HCT116 (cell line): ENCODE data around the gene CMIP. TPM values are rescaled to one million over a fixed set of nuclear protein-coding genes. Genes with fewer than 3 reads are reported as not detected.

Experiments used
- ATAC-seq: fragments of 200-7000 bp; cut with Tn5 transposase; 2 replicates; pipeline ENCODE4 v1.9.1; 2020; ENCODE audit warnings: mild to moderate bottlenecking, moderate library complexity
- BruUV-seq: library from RNA; stranded (reverse); fragments of 400-500 nt; replicated peaks from 2 replicates; lab custom pipeline; 2021; lab: Mats Ljungman, UMichigan
- CTCF ChIA-PET: fragments of 300-600 bp; sonication (Branson Sonifier 250); formaldehyde crosslinking; loops from one replicate; lab custom pipeline; 2021; ENCODE audit warnings: antibody characterized with exemption; lab: Charles Lee
- POLR2A ChIA-PET: fragments of 300-600, 350-600 bp; sonication (Branson Sonifier 250); formaldehyde crosslinking; loops from one replicate; lab custom pipeline; 2021; ENCODE audit warnings: antibody characterized with exemption; lab: Charles Lee
- RAD21 ChIA-PET, 2 experiments: fragments of 300-600 bp; sonication (Branson Sonifier 250); formaldehyde crosslinking; loops; one replicate each; lab custom pipeline; 2023; ENCODE audit warnings: low total read pairs in 2 of 2; ENCODE audit not compliant: uncharacterized antibody in 2 of 2, unreplicated experiment in 2 of 2, low non-redundant PET in 1 of 2; lab: Charles Lee
- DNase-seq: peaks from one replicate; pipeline ENCODE4 v3.0.0-alpha.2; 2010; ENCODE audit warnings: low read depth, low spot score
- H2AFZ ChIP-seq: fragments of 200-600 bp; shearing (Covaris generic), sonication (generic); 2 replicates; pipeline ENCODE4 v1.6.1; 2017; ENCODE audit warnings: low read depth, mixed run types, mixed read lengths, antibody characterized with exemption, low read length; ENCODE audit not compliant: poor library complexity, severe bottlenecking
- H3K27ac ChIP-seq: 2 replicates; pipeline ENCODE4 v1.5.1; 2012; ENCODE audit warnings: low read depth, low read length
- H3K27me3 ChIP-seq: fragments of 200-600 bp; sonication (generic); 2 replicates; pipeline ENCODE4 v1.6.1; 2016; ENCODE audit warnings: mixed run types, low read length, mixed read lengths; ENCODE audit not compliant: insufficient read depth
- H3K36me3 ChIP-seq, 2 experiments: fragments of 200-500 bp in 1 of 2; fragments of 200-600 bp in 1 of 2; sonication (Bioruptor generic) in 1 of 2; sonication (generic) in 1 of 2; 2 replicates each; pipeline versions ENCODE4 v1.5.1 to v1.6.1; 2014 to 2016; ENCODE audit warnings: low read length in 2 of 2, inconsistent platforms in 1 of 2, mixed read lengths in 1 of 2, mixed run types in 1 of 2; ENCODE audit not compliant: insufficient read depth in 2 of 2, control insufficient read depth in 1 of 2
- H3K4me1 ChIP-seq, 2 experiments: fragments of 200-600 bp in 1 of 2; sonication (generic) in 1 of 2; 2 replicates each; pipeline versions ENCODE4 v1.5.1 to v1.6.1; 2012 to 2017; ENCODE audit warnings: low read length in 2 of 2, inconsistent platforms in 1 of 2, mild to moderate bottlenecking in 1 of 2, mixed read lengths in 1 of 2, mixed run types in 1 of 2, moderate library complexity in 1 of 2; ENCODE audit not compliant: insufficient read depth in 2 of 2, control insufficient read depth in 1 of 2
- H3K4me2 ChIP-seq: fragments of 200-600 bp; sonication (generic); 2 replicates; pipeline ENCODE4 v1.6.1; 2017; ENCODE audit warnings: mixed run types, low read length, mixed read lengths
- H3K4me3 ChIP-seq, 2 experiments: fragments of 200-600 bp in 1 of 2; sonication (generic) in 1 of 2; replicated peaks in 1 of 2; 2 replicates each; pipeline ENCODE4 v1.5.1; 2011 to 2016; ENCODE audit warnings: low read length in 2 of 2, control low read depth in 1 of 2, low read depth in 1 of 2, mild to moderate bottlenecking in 1 of 2, mixed read lengths in 1 of 2, mixed run types in 1 of 2
- H3K79me2 ChIP-seq: fragments of 200-600 bp; sonication (generic); 2 replicates; pipeline ENCODE4 v1.6.1; 2017; ENCODE audit warnings: mild to moderate bottlenecking, mixed run types, low read length, moderate library complexity, mixed read lengths; ENCODE audit not compliant: insufficient read depth
- H3K9ac ChIP-seq: fragments of 200-600 bp; sonication (generic); 2 replicates; pipeline ENCODE4 v1.6.1; 2016; ENCODE audit warnings: low read length, mixed read lengths
- H3K9me2 ChIP-seq: fragments of 200-600 bp; sonication (generic), shearing (Covaris generic); 2 replicates; pipeline ENCODE4 v1.6.1; 2017; ENCODE audit warnings: mixed run types, mild to moderate bottlenecking, moderate library complexity; ENCODE audit not compliant: insufficient read depth
- H3K9me3 ChIP-seq, 2 experiments: fragments of 200-500 bp in 1 of 2; fragments of 200-600 bp in 1 of 2; sonication (Bioruptor generic) in 1 of 2; sonication (generic) in 1 of 2; 2 replicates each; pipeline ENCODE4 v1.6.1; 2014 to 2017; ENCODE audit warnings: low read length in 2 of 2, mixed read lengths in 2 of 2, inconsistent platforms in 1 of 2, low read depth in 1 of 2, mild to moderate bottlenecking in 1 of 2, mixed run types in 1 of 2, moderate library complexity in 1 of 2; ENCODE audit not compliant: control insufficient read depth in 1 of 2, insufficient read depth in 1 of 2
- H4K20me1 ChIP-seq: fragments of 200-600 bp; sonication (generic), shearing (Covaris generic); 2 replicates; pipeline ENCODE4 v1.6.1; 2017; ENCODE audit warnings: mixed run types, mild to moderate bottlenecking, moderate library complexity; ENCODE audit not compliant: insufficient read depth
- ATF3 ChIP-seq: IDR thresholded peaks from 2 replicates; pipeline ENCODE4 v1.6.1; 2012
- CBX3 ChIP-seq: IDR thresholded peaks from 2 replicates; pipeline ENCODE4 v1.6.1; 2012; ENCODE audit warnings: low read depth
- CEBPB ChIP-seq: IDR thresholded peaks from 2 replicates; pipeline ENCODE4 v1.6.1; 2012; ENCODE audit warnings: low read depth
- EGR1 ChIP-seq: IDR thresholded peaks from 2 replicates; pipeline ENCODE4 v1.6.1; 2012; ENCODE audit warnings: low read depth
- ELF1 ChIP-seq: IDR thresholded peaks from 2 replicates; pipeline ENCODE4 v1.6.1; 2012; ENCODE audit warnings: low read depth, borderline replicate concordance
- EZH2 ChIP-seq: fragments of 200-600 bp; sonication (generic); IDR thresholded peaks from 2 replicates; pipeline ENCODE4 v1.6.1; 2017; ENCODE audit warnings: antibody characterized with exemption, mixed run types
- EZH2phosphoT487 ChIP-seq: fragments of 200-600 bp; IDR thresholded peaks from 2 replicates; pipeline ENCODE4 v1.6.1; 2018; ENCODE audit warnings: antibody characterized with exemption, borderline replicate concordance
- FOSL1 ChIP-seq: IDR thresholded peaks from 2 replicates; pipeline ENCODE4 v1.6.1; 2012; ENCODE audit warnings: low read depth
- JUND ChIP-seq: IDR thresholded peaks from 2 replicates; pipeline ENCODE4 v1.6.1; 2012
- POLR2A ChIP-seq: IDR thresholded peaks from 2 replicates; pipeline ENCODE4 v1.7.0; 2011; ENCODE audit warnings: borderline replicate concordance; ENCODE audit not compliant: insufficient read depth, insufficient read length; ENCODE audit errors: extremely low read depth
- POLR2AphosphoS5 ChIP-seq: IDR thresholded peaks from 2 replicates; pipeline ENCODE4 v1.6.1; 2011; ENCODE audit warnings: mild to moderate bottlenecking, low read depth, low read length, moderate library complexity
- RAD21 ChIP-seq: IDR thresholded peaks from 2 replicates; pipeline ENCODE4 v1.6.1; 2012; ENCODE audit warnings: low read depth, mild to moderate bottlenecking
- SIN3A ChIP-seq: IDR thresholded peaks from 2 replicates; pipeline ENCODE4 v1.6.1; 2012; ENCODE audit warnings: low read depth
- SRF ChIP-seq: IDR thresholded peaks from 2 replicates; pipeline ENCODE4 v1.6.1; 2012; ENCODE audit warnings: low read depth
- TCF7L2 ChIP-seq: IDR thresholded peaks from 2 replicates; pipeline ENCODE4 v1.7.0; 2011; ENCODE audit warnings: borderline replicate concordance, inconsistent platforms; ENCODE audit not compliant: insufficient read depth, insufficient read length; ENCODE audit errors: extremely low read depth
- YY1 ChIP-seq: IDR thresholded peaks from 2 replicates; pipeline ENCODE4 v1.6.1; 2011; ENCODE audit warnings: low read length, low read depth, moderate library complexity, mild to moderate bottlenecking; ENCODE audit not compliant: insufficient replicate concordance; ENCODE audit errors: extremely low read depth
- ZBTB33 ChIP-seq: IDR thresholded peaks from 2 replicates; pipeline ENCODE4 v1.6.1; 2011; ENCODE audit warnings: mild to moderate bottlenecking, low read length, moderate library complexity; ENCODE audit not compliant: insufficient replicate concordance; ENCODE audit errors: extremely low read depth
- ZFX ChIP-seq: fragments of 450-650 bp; IDR thresholded peaks from 2 replicates; pipeline ENCODE4 v1.6.1; 2017
- ZNF274 ChIP-seq: fragments of 200-500 bp; sonication (Bioruptor generic); IDR thresholded peaks from 2 replicates; pipeline ENCODE4 v1.6.1; 2014; ENCODE audit warnings: mild to moderate bottlenecking, low read depth, low read length, inconsistent platforms
- intact Hi-C: fragments of 100-400 bp; cut with micrococcal nuclease; formaldehyde crosslinking; loops from 2 replicates; pipeline ENCODE4 v1.10.0; 2022
- total RNA-seq: library from RNA; stranded (reverse); gene quantifications from one replicate; pipeline ENCODE4 v1.2.1, GENCODE V29; 2021; ENCODE audit not compliant: unreplicated experiment
- TF ChIP-seq, protein P1 (sequence below): IDR thresholded peaks from 2 replicates; pipeline ENCODE4 v1.6.1; 2012; ENCODE audit warnings: low read depth

CMIP gene
- total RNA-seq, 1 experiment from 2014 or later = 64.6 TPM

DNA sequence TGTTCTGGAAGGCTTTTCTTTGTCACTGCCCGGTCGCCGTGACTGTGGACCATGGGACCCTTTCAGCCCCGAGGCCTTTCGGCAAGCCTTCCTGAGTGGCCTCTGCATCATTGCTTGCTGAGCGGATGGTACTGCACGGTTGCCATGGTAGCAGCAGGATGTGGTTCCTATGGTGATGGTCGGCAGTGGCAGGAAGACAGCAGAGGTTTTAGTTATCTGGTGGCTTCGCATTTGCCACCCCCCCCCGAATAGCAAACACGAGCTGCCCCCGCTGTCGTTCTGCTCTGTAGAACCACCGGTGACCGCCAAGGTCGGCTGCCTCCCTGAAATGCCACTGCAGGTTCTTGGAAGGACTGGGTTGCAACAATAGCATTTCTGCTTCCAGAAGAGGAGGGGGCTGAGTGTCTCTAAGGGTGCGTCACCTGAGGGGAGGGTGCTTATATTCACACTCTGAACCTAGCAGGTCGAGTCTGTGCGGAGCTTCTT lies 76.6 kb downstream of the CMIP start:
- POLR2A ChIA-PET = interaction anchor here (1.0 to 1.1 kb wide), 2 partner anchors 28 to 127 kb away, joined by 3 read pairs; no protein-coding TSS in a partner anchor
- ATAC-seq = no peak
- H3K9me2 ChIP-seq = no peaks in the 10 kb centered on the region
- BruUV-seq = no TSS peak
- no peak overlapping the region for H3K27ac ChIP-seq
- peaks cover 56 to 83% of the 10 kb centered on the region in 2 experiments for H3K4me1 ChIP-seq
- DNase-seq = no peak
- RAD21 ChIA-PET = no interaction called here
- no peak overlapping the region for H2AFZ ChIP-seq
- no peaks in the 10 kb centered on the region for H3K9me3 ChIP-seq
- CTCF ChIA-PET = no interaction called here
- peaks cover 94% of the 10 kb centered on the region for H3K79me2 ChIP-seq
- intact Hi-C loops = no loop called here
- no peak overlapping the region for H3K9ac ChIP-seq
- H3K4me2 ChIP-seq = no peak overlapping the region
- no peaks in the 10 kb centered on the region; the same call in 1 of the 2 replicates for H4K20me1 ChIP-seq
- no peak for TF ChIP-seq ELF1
- TF ChIP-seq, protein P1, sequence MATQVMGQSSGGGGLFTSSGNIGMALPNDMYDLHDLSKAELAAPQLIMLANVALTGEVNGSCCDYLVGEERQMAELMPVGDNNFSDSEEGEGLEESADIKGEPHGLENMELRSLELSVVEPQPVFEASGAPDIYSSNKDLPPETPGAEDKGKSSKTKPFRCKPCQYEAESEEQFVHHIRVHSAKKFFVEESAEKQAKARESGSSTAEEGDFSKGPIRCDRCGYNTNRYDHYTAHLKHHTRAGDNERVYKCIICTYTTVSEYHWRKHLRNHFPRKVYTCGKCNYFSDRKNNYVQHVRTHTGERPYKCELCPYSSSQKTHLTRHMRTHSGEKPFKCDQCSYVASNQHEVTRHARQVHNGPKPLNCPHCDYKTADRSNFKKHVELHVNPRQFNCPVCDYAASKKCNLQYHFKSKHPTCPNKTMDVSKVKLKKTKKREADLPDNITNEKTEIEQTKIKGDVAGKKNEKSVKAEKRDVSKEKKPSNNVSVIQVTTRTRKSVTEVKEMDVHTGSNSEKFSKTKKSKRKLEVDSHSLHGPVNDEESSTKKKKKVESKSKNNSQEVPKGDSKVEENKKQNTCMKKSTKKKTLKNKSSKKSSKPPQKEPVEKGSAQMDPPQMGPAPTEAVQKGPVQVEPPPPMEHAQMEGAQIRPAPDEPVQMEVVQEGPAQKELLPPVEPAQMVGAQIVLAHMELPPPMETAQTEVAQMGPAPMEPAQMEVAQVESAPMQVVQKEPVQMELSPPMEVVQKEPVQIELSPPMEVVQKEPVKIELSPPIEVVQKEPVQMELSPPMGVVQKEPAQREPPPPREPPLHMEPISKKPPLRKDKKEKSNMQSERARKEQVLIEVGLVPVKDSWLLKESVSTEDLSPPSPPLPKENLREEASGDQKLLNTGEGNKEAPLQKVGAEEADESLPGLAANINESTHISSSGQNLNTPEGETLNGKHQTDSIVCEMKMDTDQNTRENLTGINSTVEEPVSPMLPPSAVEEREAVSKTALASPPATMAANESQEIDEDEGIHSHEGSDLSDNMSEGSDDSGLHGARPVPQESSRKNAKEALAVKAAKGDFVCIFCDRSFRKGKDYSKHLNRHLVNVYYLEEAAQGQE = no peak
- no peak for TF ChIP-seq YY1
- TF ChIP-seq SRF = no peak
- TF ChIP-seq SIN3A = no peak
- no peak for TF ChIP-seq CBX3
- TF ChIP-seq EZH2 = no peak
- TF ChIP-seq JUND = no peak
- TF ChIP-seq ATF3 = no peak
- TF ChIP-seq ZFX = no peak
- TF ChIP-seq TCF7L2 = no peak
- TF ChIP-seq POLR2AphosphoS5 = no peak
- TF ChIP-seq EGR1 = no peak
- TF ChIP-seq ZNF274 = no peak
- no peak for TF ChIP-seq ZBTB33
- no peak for TF ChIP-seq RAD21
- TF ChIP-seq EZH2phosphoT487 = no peak
- no peak for TF ChIP-seq FOSL1
- TF ChIP-seq CEBPB = no peak
- TF ChIP-seq POLR2A = no peak
- H3K4me3 ChIP-seq = no peak overlapping the region
- peaks cover 0 to 8% of the 10 kb centered on the region in 2 experiments; a peak in 1 of 4 replicates for H3K36me3 ChIP-seq
- H3K27me3 ChIP-seq = no peaks in the 10 kb centered on the region
